ENCODE data around the gene DNMBP.

GRCh38 chr10:99915414-99915813, 94.3 kb downstream of the DNMBP start:
- TF ChIP-seq, protein P1, sequence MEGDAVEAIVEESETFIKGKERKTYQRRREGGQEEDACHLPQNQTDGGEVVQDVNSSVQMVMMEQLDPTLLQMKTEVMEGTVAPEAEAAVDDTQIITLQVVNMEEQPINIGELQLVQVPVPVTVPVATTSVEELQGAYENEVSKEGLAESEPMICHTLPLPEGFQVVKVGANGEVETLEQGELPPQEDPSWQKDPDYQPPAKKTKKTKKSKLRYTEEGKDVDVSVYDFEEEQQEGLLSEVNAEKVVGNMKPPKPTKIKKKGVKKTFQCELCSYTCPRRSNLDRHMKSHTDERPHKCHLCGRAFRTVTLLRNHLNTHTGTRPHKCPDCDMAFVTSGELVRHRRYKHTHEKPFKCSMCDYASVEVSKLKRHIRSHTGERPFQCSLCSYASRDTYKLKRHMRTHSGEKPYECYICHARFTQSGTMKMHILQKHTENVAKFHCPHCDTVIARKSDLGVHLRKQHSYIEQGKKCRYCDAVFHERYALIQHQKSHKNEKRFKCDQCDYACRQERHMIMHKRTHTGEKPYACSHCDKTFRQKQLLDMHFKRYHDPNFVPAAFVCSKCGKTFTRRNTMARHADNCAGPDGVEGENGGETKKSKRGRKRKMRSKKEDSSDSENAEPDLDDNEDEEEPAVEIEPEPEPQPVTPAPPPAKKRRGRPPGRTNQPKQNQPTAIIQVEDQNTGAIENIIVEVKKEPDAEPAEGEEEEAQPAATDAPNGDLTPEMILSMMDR (IDR thresholded peaks at IDR 0.05), result no peak
- TF ChIP-seq POLR2A (IDR thresholded peaks at IDR 0.05), result no peak
